GM12872 (cell line): Measurements from ENCODE around the gene RCSD1.

Experiments used
- TF ChIP-seq, protein P1 (sequence below): IDR thresholded peaks from 3 replicates; pipeline ENCODE4 v1.5.1; 2011; ENCODE audit warnings: low read depth, mild to moderate bottlenecking, low read length, moderate library complexity; ENCODE audit not compliant: insufficient read depth

Gene RCSD1

GRCh38 chr1:167707942-167708341 is 77.9 kb downstream of the RCSD1 start:
- TF ChIP-seq, protein P1, sequence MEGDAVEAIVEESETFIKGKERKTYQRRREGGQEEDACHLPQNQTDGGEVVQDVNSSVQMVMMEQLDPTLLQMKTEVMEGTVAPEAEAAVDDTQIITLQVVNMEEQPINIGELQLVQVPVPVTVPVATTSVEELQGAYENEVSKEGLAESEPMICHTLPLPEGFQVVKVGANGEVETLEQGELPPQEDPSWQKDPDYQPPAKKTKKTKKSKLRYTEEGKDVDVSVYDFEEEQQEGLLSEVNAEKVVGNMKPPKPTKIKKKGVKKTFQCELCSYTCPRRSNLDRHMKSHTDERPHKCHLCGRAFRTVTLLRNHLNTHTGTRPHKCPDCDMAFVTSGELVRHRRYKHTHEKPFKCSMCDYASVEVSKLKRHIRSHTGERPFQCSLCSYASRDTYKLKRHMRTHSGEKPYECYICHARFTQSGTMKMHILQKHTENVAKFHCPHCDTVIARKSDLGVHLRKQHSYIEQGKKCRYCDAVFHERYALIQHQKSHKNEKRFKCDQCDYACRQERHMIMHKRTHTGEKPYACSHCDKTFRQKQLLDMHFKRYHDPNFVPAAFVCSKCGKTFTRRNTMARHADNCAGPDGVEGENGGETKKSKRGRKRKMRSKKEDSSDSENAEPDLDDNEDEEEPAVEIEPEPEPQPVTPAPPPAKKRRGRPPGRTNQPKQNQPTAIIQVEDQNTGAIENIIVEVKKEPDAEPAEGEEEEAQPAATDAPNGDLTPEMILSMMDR: no peak

GRCh38 chr1:167708940-167709389 is 78.9 kb downstream of the RCSD1 start:
- TF ChIP-seq, protein P1: no peak

- TF ChIP-seq, protein P1: no peak
These were observed 80.8 kb downstream of the RCSD1 start for GRCh38 chr1:167710836-167711235.

DNA sequence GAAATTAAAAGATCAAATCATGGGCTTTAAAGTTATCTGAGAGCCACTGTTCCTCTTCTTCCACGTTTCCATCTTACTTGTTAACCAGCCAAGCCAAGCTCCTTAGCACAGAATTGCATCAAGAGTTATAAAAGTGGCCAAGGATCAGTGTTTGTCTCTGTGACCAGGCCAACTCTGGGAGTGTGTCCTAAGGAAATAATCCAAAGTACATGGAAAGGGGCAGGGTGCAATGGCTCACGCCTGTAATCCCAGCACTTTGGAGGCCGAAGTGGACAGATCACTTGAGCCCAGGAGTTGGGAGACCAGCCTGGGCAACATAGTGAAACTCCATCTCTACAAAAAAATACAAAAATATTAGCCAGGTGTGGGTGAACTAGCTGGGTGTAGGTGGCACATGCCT is 81.8 kb downstream of the RCSD1 start:
- TF ChIP-seq, protein P1: no peak

- TF ChIP-seq, protein P1: no peak
These were observed 83.5 kb downstream of the RCSD1 start for GRCh38 chr1:167713330-167714081.

DNA sequence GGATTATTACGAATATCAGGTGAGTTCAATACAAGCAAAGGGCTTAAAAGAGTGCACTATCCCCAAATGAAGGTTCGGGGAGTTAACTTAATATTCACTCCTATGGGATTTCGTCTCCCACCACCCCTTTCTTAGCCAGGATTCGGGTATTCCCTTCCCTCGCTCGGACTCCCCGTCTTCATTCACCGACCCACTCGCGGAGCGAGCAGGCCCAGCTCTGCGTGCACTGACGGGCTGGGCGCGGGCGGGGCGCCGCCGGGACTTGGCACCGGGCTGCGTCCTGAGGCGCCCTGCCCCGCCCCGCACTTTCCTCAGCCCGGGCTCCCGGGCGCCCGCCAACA is 84.0 kb downstream of the RCSD1 start:
- TF ChIP-seq, protein P1: no peak

DNA sequence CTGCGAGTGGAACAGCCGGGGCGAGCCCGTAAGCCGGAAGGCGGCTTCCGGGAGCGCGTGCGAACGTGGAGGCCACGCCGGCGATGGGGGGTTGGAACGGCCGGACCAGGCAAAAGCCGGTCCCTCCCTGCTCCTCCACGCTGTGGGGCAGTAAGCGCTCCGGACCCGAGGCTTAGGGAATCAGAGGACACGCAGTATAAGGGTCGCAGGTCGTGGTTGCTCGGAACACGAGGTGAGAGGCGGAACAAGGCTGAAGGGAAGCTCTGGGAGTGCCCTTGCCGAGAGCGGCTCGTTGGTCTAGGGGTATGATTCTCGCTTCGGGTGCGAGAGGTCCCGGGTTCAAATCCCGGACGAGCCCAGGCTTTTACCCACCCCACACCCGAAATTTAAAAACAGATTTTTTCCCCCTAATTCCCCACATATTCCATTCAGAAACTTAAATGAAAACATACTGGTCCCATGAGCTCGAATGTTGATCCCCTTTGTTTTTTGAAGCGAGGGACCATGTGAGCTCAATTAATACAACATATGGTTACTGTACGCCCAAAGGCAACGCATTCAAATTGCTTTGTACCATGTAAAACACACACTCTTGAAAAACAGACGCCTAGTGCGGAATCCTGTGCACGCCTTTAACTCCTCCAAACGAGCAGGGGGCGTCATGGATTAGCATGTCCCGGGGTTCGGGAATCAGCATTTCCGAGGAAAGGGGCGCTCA is 84.6 kb downstream of the RCSD1 start:
- TF ChIP-seq, protein P1: no peak
